ENCODE measurements around the gene ATP8B1. TPM values are rescaled to one million over a fixed set of nuclear protein-coding genes. Genes with fewer than 3 reads are reported as not detected.

ATP8B1 gene
- total RNA-seq, 8 experiments from 2014 or later, result under 0.01 to 16.7 (median 0.81) TPM

- Histone ChIP-seq H3K27ac (no peak overlapping the region), H3K4me1 (replicated peaks in 1 of 2) (no peaks in the 10 kb centered on the region), H3K4me3 (no peak overlapping the region)
- in situ Hi-C loops (cut with MboI; ENCODE audit: low pct_unique_long_range_greater_than_20kb in 2 of 9, low sequenced_read_pairs in 9 of 9, unreplicated experiment in 9 of 9), result no loop called here
- 77 to 100% (median 88%) methylated on average over 2 to 5 of the region's 5 CpGs; no CpG with 5 or more reads in 1 of the 10 experiments for WGBS, 10 experiments
- no peak for ATAC-seq (replicated peaks in 6 of 8)
Observed at GRCh38 chr18:57670046-57670445, 133.1 kb downstream of the ATP8B1 start.

DNA sequence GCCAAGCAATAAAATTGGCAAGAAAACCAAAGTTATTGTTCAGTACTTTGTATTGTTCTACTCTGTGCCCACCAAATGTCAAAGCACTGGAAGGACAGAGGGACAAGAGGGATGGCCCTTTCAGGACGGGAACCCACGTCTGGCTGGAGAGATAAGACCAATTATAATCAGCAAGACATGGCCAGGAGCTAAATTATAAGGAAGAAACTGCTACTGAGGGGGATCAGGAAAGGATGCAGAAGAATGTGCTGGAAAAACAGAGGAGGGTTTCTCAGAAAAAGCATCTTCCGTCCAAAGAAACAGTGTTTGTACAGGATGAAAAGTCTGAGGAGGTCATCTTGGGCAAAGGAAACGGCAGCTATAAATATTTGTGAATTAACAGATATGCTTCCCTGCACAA lies 135.1 kb downstream of the ATP8B1 start:
- ATAC-seq (replicated peaks in 6 of 8), result no peak
- Histone ChIP-seq H3K4me1 (replicated peaks in 1 of 2) (no peaks in the 10 kb centered on the region), H3K4me3 (no peak overlapping the region), H3K27ac (no peak overlapping the region)
- 75 to 100% (median 92%) methylated on average over 1 to 4 of the region's 4 CpGs; no CpG with 5 or more reads in 1 of the 10 experiments for WGBS, 10 experiments
- in situ Hi-C loops (cut with MboI; ENCODE audit: low pct_unique_long_range_greater_than_20kb in 2 of 9, low sequenced_read_pairs in 9 of 9, unreplicated experiment in 9 of 9), result no loop called here

DNA sequence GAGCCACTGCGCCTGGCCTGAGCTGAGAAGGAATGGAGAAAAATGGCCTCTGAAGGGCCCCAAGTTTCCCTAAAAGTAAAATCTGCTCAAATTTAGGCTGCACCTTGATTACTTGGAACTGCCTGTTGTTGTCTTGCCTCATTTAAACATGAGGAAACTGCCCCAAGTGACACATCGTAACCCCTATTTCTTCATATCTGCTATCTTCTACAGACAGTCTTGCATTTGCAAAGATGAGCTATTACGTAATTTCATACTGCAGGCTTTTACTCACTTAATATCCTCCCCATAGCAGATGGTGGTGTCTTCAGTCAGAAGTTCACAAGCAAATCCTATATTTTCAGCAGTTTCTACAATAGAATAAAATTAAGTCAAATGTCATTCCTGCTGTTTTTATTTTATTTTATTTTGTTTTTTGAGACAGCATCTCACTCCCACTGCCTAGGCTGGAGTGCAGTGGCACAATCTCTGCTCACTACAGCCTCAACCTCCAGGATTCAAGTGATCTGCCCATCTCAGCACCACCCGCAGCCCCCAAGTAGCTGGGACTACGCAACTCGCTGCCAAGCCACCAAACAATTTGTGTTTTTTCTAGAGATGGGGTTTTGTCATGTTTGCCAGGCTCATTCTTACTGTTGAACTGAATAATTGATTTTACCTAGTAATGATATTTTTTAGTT lies 136.2 kb downstream of the ATP8B1 start:
- Histone ChIP-seq H3K27ac (no peak overlapping the region), H3K4me1 (replicated peaks in 1 of 2) (no peaks in the 10 kb centered on the region), H3K4me3 (no peak overlapping the region)
- in situ Hi-C loops (cut with MboI; ENCODE audit: low pct_unique_long_range_greater_than_20kb in 2 of 9, low sequenced_read_pairs in 9 of 9, unreplicated experiment in 9 of 9), result no loop called here
- WGBS, 10 experiments, result 38 to 100% (median 79%) methylated on average over 1 to 6 of the region's 6 CpGs
- peak in 3 of 8 experiments; percentile 64 to 96 (median 94) for ATAC-seq (replicated peaks in 6 of 8)

- in situ Hi-C loops (cut with MboI; ENCODE audit: low pct_unique_long_range_greater_than_20kb in 2 of 9, low sequenced_read_pairs in 9 of 9, unreplicated experiment in 9 of 9), result no loop called here
- Histone ChIP-seq H3K4me3 (no peak overlapping the region), H3K27ac (no peak overlapping the region), H3K4me1 (replicated peaks in 1 of 2) (no peaks in the 10 kb centered on the region)
- no peak for ATAC-seq (replicated peaks in 6 of 8)
- 57 to 100% (median 82%) methylated on average over 1 to 2 of the region's 2 CpGs for WGBS, 10 experiments
Observed at GRCh38 chr18:57664568-57665165, 138.4 kb downstream of the ATP8B1 start.

DNA sequence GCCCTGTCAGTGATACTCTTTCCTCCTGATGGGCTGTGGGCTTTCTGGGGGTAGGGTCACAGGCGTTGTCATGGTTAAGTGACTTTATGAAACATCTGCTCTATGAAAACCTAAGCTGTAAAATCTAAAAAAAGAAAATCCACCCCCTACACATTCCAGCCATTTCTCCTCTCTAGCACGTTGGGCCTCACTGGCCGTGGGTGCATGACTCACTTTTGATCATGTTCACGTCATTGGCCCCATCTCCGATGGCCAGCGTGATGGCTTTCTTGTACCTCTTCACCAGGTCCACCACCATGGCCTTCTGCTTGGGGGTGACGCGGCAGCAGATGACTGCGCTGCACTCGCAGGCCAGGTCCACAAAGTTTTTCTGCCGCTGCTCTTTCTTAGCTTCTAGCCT lies 142.2 kb downstream of the ATP8B1 start:
- H3K4me1 ChIP-seq (replicated peaks in 1 of 2), result no peaks in the 10 kb centered on the region
- no peak overlapping the region for H3K4me3 ChIP-seq
- in situ Hi-C loops (cut with MboI; ENCODE audit: low pct_unique_long_range_greater_than_20kb in 2 of 9, low sequenced_read_pairs in 9 of 9, unreplicated experiment in 9 of 9), result no loop called here
- ATAC-seq (replicated peaks in 6 of 8), result no peak
- H3K27ac ChIP-seq, result no peak overlapping the region
- 75 to 100% (median 95%) methylated on average over 1 to 10 of the region's 11 CpGs for WGBS, 10 experiments

DNA sequence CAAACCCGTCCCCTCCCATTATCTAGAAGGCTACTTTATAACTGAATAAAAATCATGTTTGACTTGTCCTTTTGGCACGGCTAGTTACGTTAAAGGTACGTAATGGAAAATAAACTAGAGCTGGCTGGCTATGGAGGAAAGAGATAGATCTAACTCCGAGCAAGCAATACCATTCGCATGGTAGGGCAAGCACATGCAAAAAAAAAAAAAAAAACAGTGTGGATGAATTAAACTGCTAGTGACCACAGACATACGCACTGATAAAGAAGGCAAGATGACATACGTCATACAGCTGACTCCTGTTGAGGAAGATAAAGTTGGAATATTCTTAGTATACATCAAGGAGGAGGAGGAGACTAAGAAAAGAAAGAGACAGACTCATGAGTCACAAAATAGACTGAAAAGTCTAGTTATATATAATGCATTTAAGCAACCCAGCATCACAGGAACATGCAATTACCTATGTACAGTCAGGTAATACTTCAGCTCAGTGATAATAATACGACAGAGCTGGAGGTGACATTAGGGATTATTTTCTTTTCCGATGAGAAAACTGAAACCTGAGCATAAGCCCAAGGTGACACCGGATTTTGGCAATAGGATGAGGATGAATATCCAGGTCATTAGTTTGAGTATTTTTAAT lies 143.5 kb downstream of the ATP8B1 start:
- H3K27ac ChIP-seq, result no peak overlapping the region
- WGBS, 10 experiments, result 79 to 99% (median 93%) methylated on average over 6 to 11 of the region's 11 CpGs

DNA sequence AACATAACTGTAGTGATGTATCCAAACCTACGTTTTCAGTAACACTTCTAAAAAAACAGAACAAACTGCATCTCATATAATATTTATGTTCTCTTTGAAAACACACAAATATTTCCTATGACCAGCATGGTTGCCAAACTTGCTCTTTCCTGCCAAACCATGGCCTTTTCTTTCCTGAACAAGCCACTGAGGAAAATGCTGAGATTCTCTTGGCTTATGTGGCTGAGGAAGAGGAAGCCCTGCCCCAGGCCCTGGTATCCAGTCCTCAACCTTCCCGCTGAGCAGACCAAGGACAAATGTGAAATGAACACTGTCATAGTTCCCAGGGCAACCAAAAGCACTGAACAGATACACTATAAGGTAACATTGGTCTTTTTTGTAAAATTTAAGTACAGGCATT lies 145.6 kb downstream of the ATP8B1 start:
- Histone ChIP-seq H3K27ac (no peak overlapping the region), H3K4me1 (replicated peaks in 1 of 2) (no peaks in the 10 kb centered on the region), H3K4me3 (no peak overlapping the region)
- 0 to 100% (median 84%) methylated on average over 1 to 2 of the region's 2 CpGs; no CpG with 5 or more reads in 2 of the 10 experiments for WGBS, 10 experiments
- in situ Hi-C loops (cut with MboI; ENCODE audit: low pct_unique_long_range_greater_than_20kb in 2 of 9, low sequenced_read_pairs in 9 of 9, unreplicated experiment in 9 of 9), result no loop called here
- ATAC-seq (replicated peaks in 6 of 8), result no peak

More for the DNA sequence above, 143.5 kb downstream of the ATP8B1 start:
- Histone ChIP-seq H3K4me1 (replicated peaks in 1 of 2) (no peaks in the 10 kb centered on the region), H3K4me3 (no peak overlapping the region)
- no peak for ATAC-seq (replicated peaks in 6 of 8)
- in situ Hi-C loops (cut with MboI; ENCODE audit: low pct_unique_long_range_greater_than_20kb in 2 of 9, low sequenced_read_pairs in 9 of 9, unreplicated experiment in 9 of 9), result no loop called here

DNA sequence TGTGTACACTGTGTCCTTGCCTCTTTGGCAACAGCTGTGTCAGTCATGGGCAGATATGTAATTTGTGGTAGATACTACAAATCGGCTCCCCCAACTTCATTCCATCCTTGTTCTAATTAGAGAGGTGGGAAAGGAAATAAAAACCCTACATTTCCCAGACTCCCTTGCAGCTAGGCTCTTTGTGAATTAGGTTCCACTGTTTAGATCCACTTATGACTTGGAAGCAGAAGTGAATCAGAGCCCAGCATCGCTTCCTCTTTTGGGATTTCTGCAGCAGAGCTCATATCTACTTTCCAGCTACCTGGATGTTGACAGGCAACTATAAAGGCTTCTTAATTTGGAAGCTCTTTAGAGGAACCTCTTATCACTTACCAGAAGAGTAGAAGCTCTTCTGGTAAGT lies 147.4 kb downstream of the ATP8B1 start:
- in situ Hi-C loops (cut with MboI; ENCODE audit: low pct_unique_long_range_greater_than_20kb in 2 of 9, low sequenced_read_pairs in 9 of 9, unreplicated experiment in 9 of 9), result no loop called here
- Histone ChIP-seq H3K27ac (no peak overlapping the region), H3K4me1 (replicated peaks in 1 of 2) (no peaks in the 10 kb centered on the region), H3K4me3 (no peak overlapping the region)
- no peak for ATAC-seq (replicated peaks in 6 of 8)
- WGBS, 10 experiments, result 43 to 100% (median 76%) methylated on average over 1 to 2 of the region's 2 CpGs; no CpG with 5 or more reads in 6 of the 10 experiments

GRCh38 chr18:57651914-57652313 lies 151.2 kb downstream of the ATP8B1 start:
- Histone ChIP-seq H3K27ac (no peak overlapping the region), H3K4me1 (replicated peaks in 1 of 2) (no peaks in the 10 kb centered on the region), H3K4me3 (no peak overlapping the region)
- ATAC-seq (replicated peaks in 6 of 8), result no peak
- in situ Hi-C loops (cut with MboI; ENCODE audit: low pct_unique_long_range_greater_than_20kb in 2 of 9, low sequenced_read_pairs in 9 of 9, unreplicated experiment in 9 of 9), result no loop called here

GRCh38 chr18:57649556-57650500 lies 153.3 kb downstream of the ATP8B1 start:
- peak in 2 of 8 experiments; percentile 50 to 82 for ATAC-seq (replicated peaks in 6 of 8)
- Histone ChIP-seq H3K4me3 (no peak overlapping the region), H3K4me1 (replicated peaks in 1 of 2) (no peaks in the 10 kb centered on the region), H3K27ac (no peak overlapping the region)
- 56 to 100% (median 86%) methylated on average over 2 to 8 of the region's 11 CpGs; no CpG with 5 or more reads in 1 of the 10 experiments for WGBS, 10 experiments
- in situ Hi-C loops (cut with MboI; ENCODE audit: low pct_unique_long_range_greater_than_20kb in 2 of 9, low sequenced_read_pairs in 9 of 9, unreplicated experiment in 9 of 9), result loop anchor here in 1 of 9 experiments (25.0 kb wide), 1 partner anchor 212 kb away; no protein-coding TSS in a partner anchor

DNA sequence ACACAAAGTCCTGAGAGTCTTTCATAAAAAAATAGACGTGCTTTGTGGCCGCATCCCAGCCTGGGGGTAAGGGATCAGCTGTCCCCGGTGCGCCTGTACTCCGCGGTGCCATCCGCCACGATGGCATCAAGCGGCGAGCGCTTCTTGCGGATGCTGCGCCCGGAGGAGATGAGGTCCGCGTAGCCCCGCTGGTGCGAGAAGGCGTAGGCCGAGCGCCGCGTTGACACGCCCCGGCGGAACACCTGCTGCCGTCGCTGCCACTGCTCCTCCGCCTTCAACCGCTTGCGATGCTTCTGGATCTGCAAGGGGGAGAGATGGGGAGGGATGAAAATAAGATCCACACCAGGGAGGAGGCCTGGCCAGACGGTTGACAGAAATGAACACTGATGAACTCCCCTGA lies 154.7 kb downstream of the ATP8B1 start:
- ATAC-seq (replicated peaks in 6 of 8), result no peak
- in situ Hi-C loops (cut with MboI; ENCODE audit: low pct_unique_long_range_greater_than_20kb in 2 of 9, low sequenced_read_pairs in 9 of 9, unreplicated experiment in 9 of 9), result loop anchor here in 1 of 9 experiments (25.0 kb wide), 1 partner anchor 214 kb away; no protein-coding TSS in a partner anchor
- H3K4me3 ChIP-seq, result no peak overlapping the region
- H3K27ac ChIP-seq, result no peak overlapping the region
- no peaks in the 10 kb centered on the region for H3K4me1 ChIP-seq (replicated peaks in 1 of 2)
- WGBS, 10 experiments, result 90 to 100% (median 94%) methylated on average over 1 to 12 of the region's 32 CpGs; no CpG with 5 or more reads in 6 of the 10 experiments

DNA sequence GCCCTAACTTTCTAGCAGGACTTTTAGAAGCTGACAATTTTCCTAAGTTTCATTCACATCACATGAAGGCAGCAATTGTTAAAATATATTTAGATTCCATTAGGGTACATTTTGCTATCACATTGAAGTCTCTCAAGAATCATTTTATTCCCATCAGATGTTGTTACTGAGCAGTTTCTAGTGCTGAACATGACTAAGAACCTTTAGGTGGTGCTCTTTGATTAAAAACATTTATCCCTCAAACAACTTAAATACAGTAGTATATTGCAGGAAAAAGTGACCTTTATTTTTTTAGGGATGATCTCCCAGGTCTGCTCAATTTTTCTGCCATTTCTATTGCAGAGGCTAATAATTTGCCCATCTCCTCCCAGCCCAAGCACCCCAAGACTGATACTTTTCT lies 158.6 kb downstream of the ATP8B1 start:
- no peak overlapping the region for H3K4me3 ChIP-seq
- H3K4me1 ChIP-seq (replicated peaks in 1 of 2), result no peaks in the 10 kb centered on the region
- in situ Hi-C loops (cut with MboI; ENCODE audit: low pct_unique_long_range_greater_than_20kb in 2 of 9, low sequenced_read_pairs in 9 of 9, unreplicated experiment in 9 of 9), result loop anchor here in 1 of 9 experiments (25.0 kb wide), 1 partner anchor 218 kb away; no protein-coding TSS in a partner anchor
- H3K27ac ChIP-seq, result no peak overlapping the region
- ATAC-seq (replicated peaks in 6 of 8), result peak in 2 of 8 experiments; percentile 21 to 54

All from motor neuron (in vitro differentiated cells).